Sigmoid colon (tissue), 4 donors: Measurements from ENCODE around the gene PTPRD.

Source experiments
- POLR2A ChIP-seq, 2 donors: fragments of 450-650 bp; IDR thresholded peaks; one replicate each; pipeline ENCODE4 v1.6.1; 2016; ENCODE audit warnings: antibody characterized with exemption in 2 of 2, mild to moderate bottlenecking in 2 of 2, moderate library complexity in 2 of 2
- POLR2AphosphoS5 ChIP-seq, 4 donors: sonication (generic); formaldehyde crosslinking; IDR thresholded peaks; one replicate each; pipeline ENCODE4 v1.6.1; 2017; ENCODE audit warnings: antibody characterized with exemption in 4 of 4
- TF ChIP-seq, protein P1 (sequence below), 4 experiments: fragments of 450-650 bp in 3 of 4; fragments of 200-600 bp in 1 of 4; IDR thresholded peaks; one replicate each; pipeline ENCODE4 v1.5.1; 2016 to 2019; ENCODE audit warnings: antibody characterized with exemption in 4 of 4, mild to moderate bottlenecking in 3 of 4, moderate library complexity in 2 of 4

DNA sequence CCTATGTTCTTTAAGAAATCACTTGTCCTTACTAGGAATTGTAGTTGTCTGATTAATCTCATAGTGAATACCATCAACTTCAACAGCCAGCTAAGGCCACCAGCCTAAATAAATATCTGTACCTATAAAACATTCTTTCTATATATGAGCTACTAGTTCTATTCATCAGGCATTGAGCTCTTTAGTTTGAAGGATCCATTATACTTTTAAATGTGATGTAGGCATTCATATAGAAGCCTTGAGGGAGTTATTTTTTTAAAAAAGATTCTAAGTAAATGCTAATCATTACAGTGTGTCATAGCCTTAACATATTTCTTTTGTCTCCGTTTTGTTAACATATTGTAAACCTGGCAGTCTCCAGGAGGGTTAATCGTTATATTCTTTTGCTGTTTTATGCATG is 838.3 kb downstream of the PTPRD start:
- TF ChIP-seq, protein P1, sequence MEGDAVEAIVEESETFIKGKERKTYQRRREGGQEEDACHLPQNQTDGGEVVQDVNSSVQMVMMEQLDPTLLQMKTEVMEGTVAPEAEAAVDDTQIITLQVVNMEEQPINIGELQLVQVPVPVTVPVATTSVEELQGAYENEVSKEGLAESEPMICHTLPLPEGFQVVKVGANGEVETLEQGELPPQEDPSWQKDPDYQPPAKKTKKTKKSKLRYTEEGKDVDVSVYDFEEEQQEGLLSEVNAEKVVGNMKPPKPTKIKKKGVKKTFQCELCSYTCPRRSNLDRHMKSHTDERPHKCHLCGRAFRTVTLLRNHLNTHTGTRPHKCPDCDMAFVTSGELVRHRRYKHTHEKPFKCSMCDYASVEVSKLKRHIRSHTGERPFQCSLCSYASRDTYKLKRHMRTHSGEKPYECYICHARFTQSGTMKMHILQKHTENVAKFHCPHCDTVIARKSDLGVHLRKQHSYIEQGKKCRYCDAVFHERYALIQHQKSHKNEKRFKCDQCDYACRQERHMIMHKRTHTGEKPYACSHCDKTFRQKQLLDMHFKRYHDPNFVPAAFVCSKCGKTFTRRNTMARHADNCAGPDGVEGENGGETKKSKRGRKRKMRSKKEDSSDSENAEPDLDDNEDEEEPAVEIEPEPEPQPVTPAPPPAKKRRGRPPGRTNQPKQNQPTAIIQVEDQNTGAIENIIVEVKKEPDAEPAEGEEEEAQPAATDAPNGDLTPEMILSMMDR (IDR thresholded peaks at IDR 0.05), result no peak
- TF ChIP-seq POLR2AphosphoS5 (IDR thresholded peaks at IDR 0.05) (no peak), POLR2A (IDR thresholded peaks at IDR 0.05) (no peak)
